Measurements from ENCODE around the gene TRANK1.

The TRANK1 gene

GRCh38 chr3:36833160-36833814 is 111.6 kb downstream of the TRANK1 start:
- no peak for DNase-seq

- DNase-seq: no peak
Measured at GRCh38 chr3:36832406-36832805, 112.4 kb downstream of the TRANK1 start.

- DNase-seq: no peak
Measured at GRCh38 chr3:36827133-36827532, 117.7 kb downstream of the TRANK1 start.

GRCh38 chr3:36826240-36826639 is 118.6 kb downstream of the TRANK1 start:
- no peak for DNase-seq

GRCh38 chr3:36824443-36824842 is 120.4 kb downstream of the TRANK1 start:
- no peak for DNase-seq

- no peak for DNase-seq
Measured at GRCh38 chr3:36823806-36824205, 121.0 kb downstream of the TRANK1 start.

GRCh38 chr3:36820083-36820482 is 124.8 kb downstream of the TRANK1 start:
- no peak for DNase-seq

GRCh38 chr3:36817806-36818533 is 126.9 kb downstream of the TRANK1 start:
- no peak for DNase-seq

GRCh38 chr3:36815375-36815774 is 129.5 kb downstream of the TRANK1 start:
- no peak for DNase-seq

- no peak for DNase-seq
Measured at GRCh38 chr3:36814776-36815175, 130.1 kb downstream of the TRANK1 start.

GRCh38 chr3:36814066-36814717 is 130.7 kb downstream of the TRANK1 start:
- no peak for DNase-seq

GRCh38 chr3:36813305-36813704 is 131.5 kb downstream of the TRANK1 start:
- no peak for DNase-seq

GRCh38 chr3:36812240-36812639 is 132.6 kb downstream of the TRANK1 start:
- no peak for DNase-seq

GRCh38 chr3:36811768-36812167 is 133.1 kb downstream of the TRANK1 start:
- DNase-seq: no peak

GRCh38 chr3:36804295-36805055 is 140.4 kb downstream of the TRANK1 start:
- DNase-seq: no peak

- no peak for DNase-seq
Measured at GRCh38 chr3:36803091-36803791, 141.6 kb downstream of the TRANK1 start.

GRCh38 chr3:36800533-36801116 is 144.2 kb downstream of the TRANK1 start:
- DNase-seq: no peak

GRCh38 chr3:36796881-36797280 is 148.0 kb downstream of the TRANK1 start:
- DNase-seq: no peak

GRCh38 chr3:36796161-36796560 is 148.7 kb downstream of the TRANK1 start:
- no peak for DNase-seq

GRCh38 chr3:36795622-36796021 is 149.2 kb downstream of the TRANK1 start:
- no peak for DNase-seq

GRCh38 chr3:36792342-36792741 is 152.5 kb downstream of the TRANK1 start:
- no peak for DNase-seq

GRCh38 chr3:36790765-36791164 is 154.1 kb downstream of the TRANK1 start:
- no peak for DNase-seq

Data from NCI-H1694 treated with DMSO at 0.1 percent for 48 hours (cell line).